Osteocyte (in vitro differentiated cells): Measurements from ENCODE around the gene MAPK1IP1L. TPM values are rescaled to one million over a fixed set of nuclear protein-coding genes. Genes with fewer than 3 reads are reported as not detected.
A peak's percentile ranks its signal among the peaks of the same experiment; 100 is the strongest.
"Not testable (repeated sequence)": the region's sequence is repeated elsewhere in the genome, so short reads cannot be mapped to it uniquely, and the experiment has no call there.

ENCODE experiments used
- DNase-seq: peaks from one replicate; pipeline ENCODE4 v3.0.0; 2021; ENCODE audit warnings: mixed read lengths; ENCODE audit not compliant: unreplicated experiment; ENCODE audit errors: extremely low spot score
- H3K27ac Mint-ChIP-seq: one replicate; pipeline ENCODE4 v1.8.0; 2021; ENCODE audit warnings: mild to moderate bottlenecking, mixed read lengths; ENCODE audit not compliant: unreplicated experiment
- H3K27me3 Mint-ChIP-seq: one replicate; pipeline ENCODE4 v1.8.0; 2021; ENCODE audit warnings: mixed read lengths; ENCODE audit not compliant: unreplicated experiment
- H3K36me3 Mint-ChIP-seq: one replicate; pipeline ENCODE4 v1.8.0; 2021; ENCODE audit warnings: mixed read lengths; ENCODE audit not compliant: unreplicated experiment
- H3K4me1 Mint-ChIP-seq: one replicate; pipeline ENCODE4 v1.8.0; 2021; ENCODE audit warnings: mixed read lengths; ENCODE audit not compliant: unreplicated experiment
- H3K4me3 Mint-ChIP-seq: one replicate; pipeline ENCODE4 v1.8.0; 2021; ENCODE audit warnings: mild to moderate bottlenecking, moderate library complexity, mixed read lengths; ENCODE audit not compliant: unreplicated experiment
- H3K9me3 Mint-ChIP-seq: one replicate; pipeline ENCODE4 v1.8.0; 2021; ENCODE audit warnings: mixed read lengths; ENCODE audit not compliant: unreplicated experiment
- CTCF ChIP-seq: fragments of 200-600 bp; sonication (generic); IDR thresholded peaks from 2 replicates; pipeline ENCODE4 v1.5.0; 2021; ENCODE audit warnings: antibody characterized with exemption, mild to moderate bottlenecking, moderate library complexity
- long read RNA-seq: library from polyadenylated mRNA; unstranded; transcript quantifications from one replicate; pipeline ENCODE4 v2.0.0, GENCODE V29; 2021
- total RNA-seq: library from RNA; stranded (reverse); gene quantifications from 2 replicates; pipeline ENCODE4 v1.2.1, GENCODE V29; 2021

MAPK1IP1L gene
- 85.7 and 102 TPM in 2 replicates for total RNA-seq
- long read RNA-seq, partial matches to known transcripts: 20 of 90 reads
- long read RNA-seq, other reads (novel, unspliced or antisense): 70 of 90 reads

GRCh38 chr14:55051423-55052268, at the start of gene MAPK1IP1L:
MAPK1IP1L (plus strand) TSS chr14:55051647; CDS start chr14:55061684, 10,037 bp downstream.
- Mint-ChIP-seq H3K9me3 (no peaks in the 10 kb centered on the region), H3K4me3 (peak within 1 kb of the TSS; percentile 90), H3K27me3 (no peaks in the 10 kb centered on the region), H3K36me3 (peaks cover 15% of the 10 kb centered on the region), H3K27ac (peak within 1 kb of the TSS; percentile 100), H3K4me1 (peaks cover 29% of the 10 kb centered on the region)
- peak; percentile 99 for DNase-seq
- peak; percentile 98 for TF ChIP-seq CTCF

GRCh38 chr14:55005071-55005470, 46.4 kb upstream of the MAPK1IP1L start:
- Mint-ChIP-seq H3K9me3 (no peaks in the 10 kb centered on the region), H3K27me3 (no peaks in the 10 kb centered on the region), H3K4me3 (no peak overlapping the region), H3K36me3 (peaks cover 3% of the 10 kb centered on the region), H3K27ac (no peak overlapping the region), H3K4me1 (no peaks in the 10 kb centered on the region)
- TF ChIP-seq CTCF: no peak
- DNase-seq: no peak

DNA sequence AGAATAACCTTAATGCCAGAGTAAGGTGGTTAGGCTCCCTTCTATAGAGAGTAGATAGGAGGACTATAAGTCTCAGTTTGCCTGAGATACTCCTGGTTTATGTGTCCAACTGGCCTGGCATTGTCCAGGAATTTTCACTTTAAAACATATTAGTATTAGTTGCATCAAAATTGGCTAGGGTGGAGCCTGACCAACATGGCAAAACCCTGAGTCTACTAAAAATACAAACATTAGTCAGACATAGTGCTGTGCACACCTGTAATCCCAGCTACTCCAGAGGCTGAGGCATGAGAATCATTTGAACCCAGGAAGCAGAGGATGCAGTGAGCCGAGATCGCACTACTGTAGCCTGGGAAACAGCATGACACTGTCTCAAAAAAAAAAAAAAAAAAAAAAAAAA, 36.4 kb upstream of the MAPK1IP1L start:
- DNase-seq: no peak
- no peaks in the 10 kb centered on the region for H3K27me3 Mint-ChIP-seq
- H3K36me3 Mint-ChIP-seq: peaks cover 8% of the 10 kb centered on the region
- H3K27ac Mint-ChIP-seq: no peak overlapping the region
- H3K4me1 Mint-ChIP-seq: no peaks in the 10 kb centered on the region
- H3K4me3 Mint-ChIP-seq: no peak overlapping the region
- no peaks in the 10 kb centered on the region for H3K9me3 Mint-ChIP-seq
- no peak for TF ChIP-seq CTCF

GRCh38 chr14:55019968-55020554, 31.4 kb upstream of the MAPK1IP1L start:
- Mint-ChIP-seq H3K27ac (no peak overlapping the region), H3K4me3 (no peak overlapping the region), H3K4me1 (no peaks in the 10 kb centered on the region), H3K9me3 (no peaks in the 10 kb centered on the region), H3K27me3 (no peaks in the 10 kb centered on the region), H3K36me3 (peaks cover 1% of the 10 kb centered on the region)
- TF ChIP-seq CTCF: no peak
- no peak for DNase-seq

GRCh38 chr14:55024365-55024764, 27.1 kb upstream of the MAPK1IP1L start:
- H3K4me3 Mint-ChIP-seq, H3K9me3 Mint-ChIP-seq, H3K27ac Mint-ChIP-seq, H3K36me3 Mint-ChIP-seq, H3K27me3 Mint-ChIP-seq, DNase-seq: not testable (repeated sequence)
- peaks cover 29% of the 10 kb centered on the region for H3K4me1 Mint-ChIP-seq
